NCI-H345 treated with DMSO at 0.1 percent for 48 hours (cell line): Measurements from ENCODE around the gene DENND1A.
"Not testable (repeated sequence)": the region's sequence is repeated elsewhere in the genome, so short reads cannot be mapped to it uniquely, and the experiment has no call there.

Source experiments
- DNase-seq: peaks from one replicate; lab custom pipeline; 2025; ENCODE audit not compliant: unreplicated experiment; lab: John Stamatoyannopoulos, UW

The DENND1A gene, protein sequence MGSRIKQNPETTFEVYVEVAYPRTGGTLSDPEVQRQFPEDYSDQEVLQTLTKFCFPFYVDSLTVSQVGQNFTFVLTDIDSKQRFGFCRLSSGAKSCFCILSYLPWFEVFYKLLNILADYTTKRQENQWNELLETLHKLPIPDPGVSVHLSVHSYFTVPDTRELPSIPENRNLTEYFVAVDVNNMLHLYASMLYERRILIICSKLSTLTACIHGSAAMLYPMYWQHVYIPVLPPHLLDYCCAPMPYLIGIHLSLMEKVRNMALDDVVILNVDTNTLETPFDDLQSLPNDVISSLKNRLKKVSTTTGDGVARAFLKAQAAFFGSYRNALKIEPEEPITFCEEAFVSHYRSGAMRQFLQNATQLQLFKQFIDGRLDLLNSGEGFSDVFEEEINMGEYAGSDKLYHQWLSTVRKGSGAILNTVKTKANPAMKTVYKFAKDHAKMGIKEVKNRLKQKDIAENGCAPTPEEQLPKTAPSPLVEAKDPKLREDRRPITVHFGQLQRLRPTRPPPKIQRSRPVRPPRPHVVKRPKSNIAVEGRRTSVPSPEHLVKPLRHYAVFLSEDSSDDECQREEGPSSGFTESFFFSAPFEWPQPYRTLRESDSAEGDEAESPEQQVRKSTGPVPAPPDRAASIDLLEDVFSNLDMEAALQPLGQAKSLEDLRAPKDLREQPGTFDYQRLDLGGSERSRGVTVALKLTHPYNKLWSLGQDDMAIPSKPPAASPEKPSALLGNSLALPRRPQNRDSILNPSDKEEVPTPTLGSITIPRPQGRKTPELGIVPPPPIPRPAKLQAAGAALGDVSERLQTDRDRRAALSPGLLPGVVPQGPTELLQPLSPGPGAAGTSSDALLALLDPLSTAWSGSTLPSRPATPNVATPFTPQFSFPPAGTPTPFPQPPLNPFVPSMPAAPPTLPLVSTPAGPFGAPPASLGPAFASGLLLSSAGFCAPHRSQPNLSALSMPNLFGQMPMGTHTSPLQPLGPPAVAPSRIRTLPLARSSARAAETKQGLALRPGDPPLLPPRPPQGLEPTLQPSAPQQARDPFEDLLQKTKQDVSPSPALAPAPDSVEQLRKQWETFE

GRCh38 chr9:123929870-123930831 is at the start of gene DENND1A:
DENND1A (minus strand) TSS chr9:123930126; CDS start chr9:123929905, 221 bp downstream.
- DNase-seq, result peak; percentile 76

- no peak for DNase-seq
These were observed 49.1 kb upstream of the DENND1A start for GRCh38 chr9:123978981-123979380.

DNA sequence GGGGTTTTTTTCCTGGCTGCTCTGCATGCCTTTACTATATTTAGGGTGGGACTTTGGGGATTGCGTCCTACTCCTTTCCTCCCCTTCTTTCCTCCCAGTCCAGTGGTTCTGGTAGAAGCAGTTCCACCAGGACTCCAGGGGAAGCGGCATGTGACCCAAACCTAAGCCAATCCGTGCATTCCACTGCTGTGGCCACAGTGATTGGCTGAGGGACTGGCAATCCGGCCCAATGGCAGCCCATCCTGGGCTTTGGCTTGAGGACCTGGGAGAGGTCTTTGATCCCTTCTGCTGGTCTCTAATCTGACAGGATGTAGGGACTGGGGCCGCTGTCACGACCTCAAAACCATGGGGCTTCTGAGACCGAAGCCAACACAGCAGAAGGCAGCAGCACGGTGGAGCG is 46.7 kb upstream of the DENND1A start:
- not testable (repeated sequence) for DNase-seq

GRCh38 chr9:123975871-123976270 is 45.9 kb upstream of the DENND1A start:
- DNase-seq, result no peak

DNA sequence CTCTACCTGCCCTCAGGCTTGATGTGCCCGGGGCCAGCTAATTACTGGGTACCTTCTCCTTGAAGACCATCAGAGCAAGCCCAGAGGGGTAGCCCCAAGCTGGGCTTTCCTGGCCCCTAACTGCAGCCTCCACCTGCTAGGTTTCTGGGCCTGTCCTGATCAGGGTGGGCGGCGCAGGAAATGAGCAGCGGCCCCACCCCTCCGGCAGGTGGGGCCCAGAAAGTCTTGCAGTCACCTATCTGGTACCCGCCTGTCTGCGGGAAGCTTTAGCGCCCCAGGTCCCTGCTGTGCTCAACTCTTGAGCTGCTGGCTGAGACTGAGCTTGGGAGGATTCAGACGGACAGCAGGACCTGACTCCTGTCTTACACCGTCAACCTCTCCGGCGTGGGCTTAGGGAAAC is 44.5 kb upstream of the DENND1A start:
- no peak for DNase-seq

- no peak for DNase-seq
These were observed 43.8 kb upstream of the DENND1A start for GRCh38 chr9:123973590-123974223.

GRCh38 chr9:123972618-123973017 is 42.7 kb upstream of the DENND1A start:
- DNase-seq, result no peak

DNA sequence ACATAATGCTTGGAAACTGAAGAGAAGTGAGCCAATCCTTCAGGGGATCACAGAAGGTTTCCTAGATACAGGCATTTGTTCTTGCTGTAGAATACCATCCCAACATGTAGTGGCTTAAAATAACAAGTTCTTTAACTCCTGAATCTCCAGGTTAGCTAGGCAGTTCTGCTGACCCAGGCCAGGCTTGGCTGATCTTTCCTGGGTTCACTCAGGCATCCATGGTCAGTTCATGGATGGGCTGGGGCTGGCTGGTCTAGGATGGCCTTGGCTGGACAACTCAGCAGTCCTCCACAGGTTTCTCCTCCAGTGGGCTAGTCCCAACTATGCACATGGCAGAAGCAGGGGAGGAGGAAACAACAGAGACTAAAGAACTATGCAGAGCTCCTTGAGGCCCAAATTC is 37.4 kb upstream of the DENND1A start:
- no peak for DNase-seq

GRCh38 chr9:123965801-123966686 is 36.1 kb upstream of the DENND1A start:
- no peak for DNase-seq

GRCh38 chr9:123964761-123965160 is 34.8 kb upstream of the DENND1A start:
- DNase-seq, result no peak

DNA sequence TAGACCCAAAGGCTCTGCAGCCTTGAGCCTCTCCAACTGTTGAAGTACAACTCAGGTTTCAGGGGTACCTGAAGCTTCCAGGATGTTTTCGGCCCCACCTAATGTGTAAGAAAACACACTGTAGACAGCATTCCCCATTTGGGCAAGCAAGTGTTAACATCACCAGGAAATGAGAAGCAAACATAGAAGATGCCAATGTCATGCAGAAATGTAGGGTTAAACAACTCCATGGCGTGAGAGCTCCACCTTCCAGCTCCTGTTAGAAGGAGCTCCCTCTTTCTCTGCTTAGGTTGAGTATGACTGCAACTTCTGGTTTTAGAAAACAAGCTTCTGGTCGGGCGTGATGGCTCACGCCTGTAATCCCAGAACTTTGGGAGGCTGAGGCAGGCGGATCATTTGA is 31.0 kb upstream of the DENND1A start:
- no peak for DNase-seq

DNA sequence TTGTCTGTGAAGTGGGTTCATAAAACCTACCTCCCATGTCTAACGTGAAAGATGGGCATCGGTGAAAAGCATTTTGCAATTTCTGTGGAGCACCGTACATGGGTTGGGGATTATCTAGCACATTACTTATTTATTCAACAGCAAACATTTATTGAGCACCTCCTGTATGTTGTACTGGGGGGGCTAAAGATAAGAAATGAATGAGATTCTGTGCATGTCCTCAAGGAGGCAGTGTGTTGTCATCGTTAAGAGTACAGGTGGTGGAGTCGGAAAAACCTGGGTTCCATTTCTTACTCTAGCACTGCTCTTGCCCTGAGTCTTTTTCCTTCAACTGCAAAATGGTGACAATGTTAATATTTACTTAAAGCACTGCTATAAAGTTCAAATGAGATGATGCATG is 30.4 kb upstream of the DENND1A start:
- no peak for DNase-seq

- DNase-seq, result no peak
These were observed 29.9 kb upstream of the DENND1A start for GRCh38 chr9:123959787-123960186.

DNA sequence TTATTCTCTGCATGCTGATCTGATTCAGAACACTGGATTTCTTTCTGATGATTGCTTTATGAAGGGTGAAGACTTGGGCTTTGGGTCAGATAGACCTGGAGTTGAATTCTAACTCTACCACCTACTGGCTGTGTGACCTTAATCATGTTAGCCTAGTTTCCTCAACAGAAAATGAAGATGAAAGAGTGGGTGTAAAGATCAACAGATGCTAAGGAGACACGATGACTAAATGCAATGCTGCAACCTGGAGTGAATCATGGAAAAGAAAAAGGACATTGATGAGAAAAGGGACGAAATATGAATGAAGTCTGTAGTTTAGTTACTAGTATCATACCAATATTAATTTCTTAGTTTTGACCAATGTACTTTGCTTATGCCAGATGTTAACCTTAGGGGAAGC is 27.8 kb upstream of the DENND1A start:
- DNase-seq, result no peak

GRCh38 chr9:123957168-123957721 is 27.3 kb upstream of the DENND1A start:
- DNase-seq, result no peak

- DNase-seq, result no peak
These were observed 25.7 kb upstream of the DENND1A start for GRCh38 chr9:123955637-123956036.

- DNase-seq, result no peak
These were observed 24.8 kb upstream of the DENND1A start for GRCh38 chr9:123954518-123955280.
